Heart right ventricle (tissue), 16 donors: ENCODE measurements around the gene SLC25A30. TPM values are rescaled to one million over a fixed set of nuclear protein-coding genes. Genes with fewer than 3 reads are reported as not detected.
"Not testable (repeated sequence)": the region's sequence is repeated elsewhere in the genome, so short reads cannot be mapped to it uniquely, and the experiment has no call there.

ENCODE experiments used
- ATAC-seq, 8 donors: fragments of 200-7000 bp; cut with Tn5 transposase; one replicate each; pipeline ENCODE4 v1.9.1; 2020; ENCODE audit warnings: mild to moderate bottlenecking in 8 of 8, moderate library complexity in 8 of 8, moderate number of reproducible peaks in 1 of 8
- DNase-seq, 2 donors: peaks; one replicate each; pipeline ENCODE4 v3.0.0-alpha.2; 2020
- H3K27ac ChIP-seq, 10 donors: fragments of 200-600 bp; sonication (generic) in 2 of 10; one replicate each; pipeline versions ENCODE4 v1.5.0 to v1.8.0; 2020 to 2022; ENCODE audit warnings: mild to moderate bottlenecking in 3 of 10
- H3K27me3 ChIP-seq, 7 donors: fragments of 200-600 bp; one replicate each; pipeline ENCODE4 v1.8.0; 2021 to 2022; ENCODE audit warnings: mild to moderate bottlenecking in 2 of 7
- H3K36me3 ChIP-seq, 9 donors: fragments of 200-600 bp; sonication (generic) in 1 of 9; one replicate each; pipeline versions ENCODE4 v1.5.0 to v1.8.0; 2020 to 2022; ENCODE audit warnings: mild to moderate bottlenecking in 2 of 9
- H3K4me1 ChIP-seq, 9 donors: fragments of 200-600 bp; sonication (generic) in 1 of 9; one replicate each; pipeline versions ENCODE4 v1.5.0 to v1.8.0; 2020 to 2022; ENCODE audit warnings: mild to moderate bottlenecking in 4 of 9
- H3K4me3 ChIP-seq, 10 donors: fragments of 200-600 bp; sonication (generic) in 2 of 10; one replicate each; pipeline versions ENCODE4 v1.5.0 to v1.8.0; 2020 to 2022; ENCODE audit warnings: mild to moderate bottlenecking in 7 of 10, moderate library complexity in 2 of 10
- H3K9me3 ChIP-seq, 11 donors: fragments of 200-600 bp in 10 of 11; sonication (generic) in 2 of 11; one replicate each; pipeline versions ENCODE4 v1.5.0 to v1.8.0; 2013 to 2022; ENCODE audit warnings: mild to moderate bottlenecking in 2 of 11, control low read depth in 1 of 11, moderate library complexity in 1 of 11
- CTCF ChIP-seq, 9 donors: fragments of 200-600 bp; sonication (generic) in 2 of 9; IDR thresholded peaks; one replicate each; pipeline versions ENCODE4 v1.5.0 to v1.8.0; 2021 to 2022; ENCODE audit warnings: antibody characterized with exemption in 9 of 9, mild to moderate bottlenecking in 5 of 9, moderate library complexity in 1 of 9
- WGBS, 2 donors: extraction: QIAGEN DNeasy Blood & Tissue Kit; methylation state at CpG; one replicate each; pipeline ENCODE4 v1.1.7; 2013; ENCODE audit warnings: inconsistent platforms in 1 of 2; 5-methylcytosine and 5-hydroxymethylcytosine counted together
- intact Hi-C, 10 donors: fragments of 100-400 bp; cut with DNase I; formaldehyde crosslinking; loops; one replicate each; pipeline versions ENCODE4 v1.11.1 to v1.14.2; 2022
- polyA plus RNA-seq, 2 donors: library from polyadenylated mRNA; stranded (reverse); fragments of 200-250 nt; gene quantifications; one replicate each; pipeline ENCODE4 v1.2.3, GENCODE V29; 2013
- total RNA-seq, 10 donors: library from RNA; stranded (reverse); fragmentation: NEBNext Ultra II Directional in 3 of 10; extraction: Animal tissue kit (Norgen Biotek cat#: 25700) in 3 of 10; gene quantifications; one replicate each; pipeline versions ENCODE4 v1.2.1 to v1.2.4, GENCODE V29; 2021 to 2023
- donor health status: Arrhythmogenic right ventricular cardiomyopathy.
- donor health status: ischemic (EF 13 %, LVEDD 7.1; RV severe dilation, severe dysfunction).
- donor health status: healthy with polysubstance abuse.
- donor health status: DM: no; HTN: yes; CAD: no.
- donor health status: DM: no; HTN: no; CAD: no.
- donor health status: ischemic (EF 25% LVEDD 6.9; RV normal size, moderate dysfunction).
- donor health status: ischemic (EF 25% LVEDD 5.7; RV mildly dilated, moderate dysfunction).
- donor health status: healthy.
- donor health status: DM: yes; HTN: yes; CAD: no.
- donor health status: Ischemic cardiomyopathy.
- donor health status: ischemic (EF 35%, LVEDD 5.7; RV mildly dilated, moderate dysfunction).
- donor health status: nonischemic (EF 11% LVEDD 7.7; RV severe dilation, severe dysfunction).
- donor health status: DM: yes; HTN: yes; CAD: no.
- donor health status: PGD.
- donor health status: ischemic (EF 29% LVEDD 5.4; RV normal size, mild dysfunction).
- donor health status: nonischemic (EF 23%, LVEDD 6.1; RV moderate dilation, normal function).

The SLC25A30 gene
- total and polyA plus RNA-seq, 12 donors, result 9.3 to 280 (median 157) TPM

- 79 to 81% methylated on average over 6 of the region's 6 CpGs for WGBS, 2 donors
- Histone ChIP-seq H3K4me1 (peaks cover 0 to 60% (median 26%) of the 10 kb centered on the region in 9 donors), H3K27me3 (no peaks in the 10 kb centered on the region), H3K36me3 (peaks cover 0 to 62% (median 10%) of the 10 kb centered on the region in 9 donors), H3K4me3 (no peak overlapping the region), H3K27ac (peak overlapping the region in 3 of 10 donors; percentile 12 to 43 (median 13)), H3K9me3 (no peaks in the 10 kb centered on the region)
- intact Hi-C loops, result no loop called here
- no peak for TF ChIP-seq CTCF (IDR thresholded peaks at IDR 0.05)
- DNase-seq (no peak), ATAC-seq (no peak)
Observed at GRCh38 chr13:45391926-45392325, 26.2 kb downstream of the SLC25A30 start.

GRCh38 chr13:45391128-45391527 lies 27.0 kb downstream of the SLC25A30 start:
- peaks cover 0 to 52% (median 21%) of the 10 kb centered on the region in 9 donors for H3K4me1 ChIP-seq
- WGBS, 2 donors, result 94% methylated on average over 27 to 34 of the region's 37 CpGs
- H3K9me3 ChIP-seq, H3K4me3 ChIP-seq, H3K27ac ChIP-seq, intact Hi-C loops, DNase-seq, H3K27me3 ChIP-seq: not testable (repeated sequence)
- ATAC-seq, result peak in 2 of 8 donors; percentile 41 to 65
- H3K36me3 ChIP-seq, result peaks cover 0 to 66% (median 13%) of the 10 kb centered on the region in 9 donors

- intact Hi-C loops, H3K27ac ChIP-seq, H3K4me3 ChIP-seq, DNase-seq, H3K9me3 ChIP-seq, H3K27me3 ChIP-seq: not testable (repeated sequence)
- Histone ChIP-seq H3K36me3 (peaks cover 0 to 66% (median 7%) of the 10 kb centered on the region in 9 donors), H3K4me1 (peaks cover 0 to 50% (median 19%) of the 10 kb centered on the region in 9 donors)
- peak in 5 of 8 donors; percentile 31 to 66 (median 53) for ATAC-seq
- WGBS, 2 donors, result 69 to 84% methylated on average over 8 of the region's 9 CpGs
Observed at GRCh38 chr13:45390348-45390747, 27.8 kb downstream of the SLC25A30 start.

GRCh38 chr13:45388664-45389063 lies 29.5 kb downstream of the SLC25A30 start:
- no peak overlapping the region for H3K4me3 ChIP-seq
- peaks cover 0 to 72% (median 13%) of the 10 kb centered on the region in 9 donors for H3K36me3 ChIP-seq
- intact Hi-C loops, result no loop called here
- peak overlapping the region in 3 of 10 donors; percentile 2 to 45 (median 30) for H3K27ac ChIP-seq
- H3K27me3 ChIP-seq, result no peaks in the 10 kb centered on the region
- ATAC-seq (no peak), DNase-seq (no peak)
- WGBS, 2 donors, result 85 to 89% methylated on average over 4 of the region's 4 CpGs
- peaks cover 0 to 39% (median 15%) of the 10 kb centered on the region in 9 donors for H3K4me1 ChIP-seq
- no peaks in the 10 kb centered on the region for H3K9me3 ChIP-seq
- no peak for TF ChIP-seq CTCF (IDR thresholded peaks at IDR 0.05)

- H3K9me3 ChIP-seq, intact Hi-C loops, ATAC-seq, DNase-seq, H3K27me3 ChIP-seq, H3K4me3 ChIP-seq: not testable (repeated sequence)
- H3K4me1 ChIP-seq, result peaks cover 0 to 26% (median 10%) of the 10 kb centered on the region in 9 donors
- peak overlapping the region in 1 of 10 donors; percentile 42 for H3K27ac ChIP-seq
- 85 to 90% methylated on average over 17 of the region's 17 CpGs for WGBS, 2 donors
- H3K36me3 ChIP-seq, result peaks cover 0 to 61% (median 13%) of the 10 kb centered on the region in 9 donors
Observed at GRCh38 chr13:45386892-45387575, 31.1 kb downstream of the SLC25A30 start.
